HG03095 (cell line): Measurements from ENCODE around the gene RTTN.
A peak's percentile ranks its signal among the peaks of the same experiment; 100 is the strongest.

ENCODE experiments used
- ATAC-seq: cut with Tn5 transposase; IDR thresholded peaks from one replicate; pipeline ENCODE4 v1.9.1; 2021; ENCODE audit warnings: moderate library complexity; ENCODE audit not compliant: unreplicated experiment

The RTTN gene

DNA sequence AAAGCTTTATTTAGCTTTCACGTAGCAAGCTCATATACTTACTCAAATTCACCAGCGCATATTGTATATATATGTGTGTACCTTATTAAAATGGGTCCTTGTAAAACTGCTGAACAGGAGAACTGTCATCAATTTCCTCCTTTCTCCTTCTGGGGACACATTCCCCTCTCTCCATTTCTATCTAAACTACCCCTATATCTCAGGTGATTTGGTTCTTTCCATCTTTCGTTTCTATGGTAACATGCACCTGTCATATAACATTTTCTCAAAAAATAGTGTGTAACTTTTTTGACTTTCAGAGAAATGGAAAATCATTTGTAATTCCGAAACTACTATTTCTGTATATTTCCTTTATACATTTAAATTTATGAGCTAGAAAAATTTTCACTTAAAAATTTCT is 174.3 kb downstream of the RTTN start:
- no peak for ATAC-seq

GRCh38 chr18:70030728-70031127 is 174.8 kb downstream of the RTTN start:
- no peak for ATAC-seq

GRCh38 chr18:70029163-70029562 is 176.3 kb downstream of the RTTN start:
- ATAC-seq, result no peak

DNA sequence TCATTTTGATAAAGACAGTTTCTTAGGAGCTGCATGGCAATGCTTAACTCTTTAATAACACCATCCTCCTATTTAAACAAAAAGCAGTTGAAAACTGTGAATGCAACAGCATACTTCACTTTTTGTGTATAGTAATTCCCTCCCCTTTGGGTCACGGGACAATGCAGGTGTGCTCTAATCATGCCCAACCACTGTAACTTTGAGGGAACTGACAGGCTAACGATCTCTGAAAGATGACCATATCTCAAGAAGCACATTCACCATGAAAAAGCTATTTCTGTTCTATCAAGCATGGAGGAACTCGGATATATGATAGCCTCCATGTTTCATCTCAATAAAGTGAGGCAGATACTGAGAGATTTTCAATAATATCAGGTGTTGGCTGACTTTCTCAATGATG is 176.8 kb downstream of the RTTN start:
- ATAC-seq, result peak; percentile 60

- ATAC-seq, result peak; percentile 47
Observed at GRCh38 chr18:70028084-70028483, 177.4 kb downstream of the RTTN start.

GRCh38 chr18:70025580-70025979 is 179.9 kb downstream of the RTTN start:
- no peak for ATAC-seq

GRCh38 chr18:70024829-70025228 is 180.7 kb downstream of the RTTN start:
- no peak for ATAC-seq

DNA sequence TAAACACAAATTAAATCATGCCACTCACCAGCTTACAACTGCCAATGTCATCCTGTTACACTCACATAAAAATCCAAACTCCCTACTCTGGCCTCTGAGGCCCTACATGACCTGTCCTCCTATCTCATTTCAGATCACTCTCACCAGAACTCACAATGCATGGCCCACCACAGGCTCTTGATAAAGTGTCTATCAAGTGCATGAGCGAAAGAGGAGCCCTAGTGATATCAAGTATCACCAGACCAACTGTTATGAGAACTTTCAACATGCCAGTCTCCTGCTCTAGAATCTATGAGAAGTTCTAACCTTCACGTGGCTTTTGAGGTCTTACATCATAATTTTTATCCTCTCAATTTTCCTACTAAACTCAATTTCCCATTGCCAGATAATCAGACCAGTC is 181.4 kb downstream of the RTTN start:
- ATAC-seq, result no peak

DNA sequence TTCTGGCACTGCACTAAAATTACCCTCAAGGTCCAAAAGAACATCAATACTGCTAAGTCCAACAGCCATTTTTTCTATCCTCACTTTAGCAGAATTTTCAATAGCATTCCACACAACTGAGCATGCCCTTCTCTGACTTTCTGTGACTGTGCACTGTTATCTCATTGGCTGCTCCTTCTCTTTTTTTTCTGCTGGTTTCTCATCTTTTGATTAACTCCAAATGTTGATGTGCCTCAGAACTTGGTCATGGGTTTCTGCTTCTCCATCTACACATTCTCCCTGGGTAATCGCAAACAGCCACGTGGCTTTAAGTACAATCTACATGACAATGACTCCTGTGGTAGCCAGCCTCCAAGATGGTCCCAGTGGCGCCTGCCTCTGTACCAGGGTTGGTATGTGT is 182.9 kb downstream of the RTTN start:
- no peak for ATAC-seq

GRCh38 chr18:70021498-70021897 is 184.0 kb downstream of the RTTN start:
- no peak for ATAC-seq

GRCh38 chr18:70021043-70021442 is 184.4 kb downstream of the RTTN start:
- no peak for ATAC-seq

- no peak for ATAC-seq
Observed at GRCh38 chr18:70019991-70020390, 185.5 kb downstream of the RTTN start.

- ATAC-seq, result no peak
Observed at GRCh38 chr18:70019136-70019535, 186.4 kb downstream of the RTTN start.

DNA sequence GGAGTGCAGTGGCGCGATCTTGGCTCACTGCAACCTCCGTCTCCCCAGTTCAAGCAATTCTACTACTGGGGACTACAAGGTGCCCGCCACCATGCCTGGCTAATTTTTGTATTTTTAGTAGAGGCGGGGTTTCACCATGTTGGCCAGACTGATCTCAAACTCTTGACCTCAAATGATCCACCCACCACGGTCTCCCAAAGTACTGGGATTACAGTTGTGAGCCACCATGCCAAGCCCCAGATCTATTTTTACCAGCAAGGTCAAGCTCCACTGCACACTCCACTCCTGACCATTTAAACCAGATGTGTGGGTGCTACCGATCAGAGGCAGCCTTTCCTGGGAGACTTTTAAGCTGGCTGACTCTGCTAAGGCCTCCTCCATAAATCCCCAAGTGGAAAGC is 190.4 kb downstream of the RTTN start:
- no peak for ATAC-seq

DNA sequence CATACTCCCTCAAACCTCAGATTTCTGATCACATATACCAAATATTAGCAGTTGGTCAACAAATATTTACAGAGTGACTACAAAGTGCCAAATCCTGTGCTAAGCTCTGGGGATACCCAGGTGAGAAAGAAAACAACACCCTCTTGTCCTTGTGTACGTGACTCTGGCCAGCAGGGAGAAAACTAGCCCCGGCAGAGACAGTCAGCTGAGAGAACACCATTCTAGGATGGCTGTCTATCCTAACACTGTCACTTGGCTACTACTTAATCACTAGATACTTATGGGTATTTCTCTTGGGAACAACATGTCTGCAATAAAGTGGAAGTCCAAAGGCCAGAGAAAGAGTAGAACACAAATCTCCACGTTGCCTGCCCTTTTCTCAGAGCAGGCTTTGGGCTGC is 199.9 kb downstream of the RTTN start:
- ATAC-seq, result no peak

- no peak for ATAC-seq
Observed at GRCh38 chr18:70004696-70005095, 200.8 kb downstream of the RTTN start.

DNA sequence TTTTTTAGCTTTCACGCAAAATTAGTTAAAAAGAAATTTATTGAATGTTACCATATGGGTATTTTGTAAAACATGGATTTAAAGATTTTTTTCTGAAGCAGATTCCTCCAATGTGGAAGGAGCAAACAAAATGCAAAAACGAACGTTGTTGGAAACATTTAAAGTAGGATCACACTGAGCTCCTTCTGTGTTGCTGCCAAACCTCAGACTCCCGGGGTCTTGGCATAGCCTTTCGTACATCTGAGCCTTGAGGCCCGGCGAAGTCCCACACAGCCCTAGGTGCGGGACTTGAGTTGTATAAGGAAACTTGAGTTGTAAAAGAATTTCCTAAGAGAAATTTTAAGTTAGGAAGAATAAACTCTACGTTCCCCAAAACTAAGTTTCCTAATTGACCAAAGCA is 205.8 kb downstream of the RTTN start:
- ATAC-seq, result no peak

GRCh38 chr18:69998523-69998987 is 206.9 kb downstream of the RTTN start:
- ATAC-seq, result no peak

DNA sequence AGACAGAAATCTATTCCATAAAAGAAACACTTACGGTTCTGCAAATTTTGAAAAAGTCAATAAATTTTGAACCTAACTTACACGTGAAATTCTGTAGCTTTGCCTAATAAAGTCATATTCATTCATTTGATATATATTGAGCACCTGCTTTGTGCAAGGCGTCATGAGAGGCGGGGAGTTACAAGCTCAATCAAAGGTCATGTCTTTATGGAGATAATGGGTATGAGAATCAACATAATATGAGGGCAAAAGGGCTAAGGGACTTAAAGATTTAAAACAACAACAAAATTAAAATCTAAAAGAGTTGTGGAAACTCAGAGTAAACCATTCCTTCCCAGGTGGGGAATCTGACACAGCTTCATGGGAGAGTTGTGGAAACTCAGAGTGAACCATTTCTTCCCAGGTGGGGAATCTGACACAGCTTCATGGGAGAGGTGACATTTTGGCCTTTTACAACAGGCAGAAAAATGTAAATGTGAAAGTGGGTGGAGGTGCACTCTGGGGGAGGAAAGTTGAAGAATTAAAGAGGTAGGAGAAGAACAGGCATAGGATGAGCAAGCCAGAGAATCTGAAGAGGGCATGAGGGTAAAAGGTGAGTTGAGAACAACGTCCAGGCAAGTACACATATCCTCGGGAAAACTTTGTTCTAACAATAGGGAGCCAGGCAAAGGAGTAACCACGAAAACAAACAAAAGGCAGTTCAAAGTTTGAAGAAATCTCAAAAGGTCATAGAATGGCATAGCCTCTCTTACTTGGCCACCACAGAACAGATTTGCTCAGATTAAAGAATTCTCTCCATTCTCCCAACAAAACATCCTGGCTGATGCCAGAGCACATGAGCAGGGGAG is 208.3 kb downstream of the RTTN start:
- ATAC-seq, result no peak

GRCh38 chr18:69996417-69996816 is 209.1 kb downstream of the RTTN start:
- ATAC-seq, result no peak

DNA sequence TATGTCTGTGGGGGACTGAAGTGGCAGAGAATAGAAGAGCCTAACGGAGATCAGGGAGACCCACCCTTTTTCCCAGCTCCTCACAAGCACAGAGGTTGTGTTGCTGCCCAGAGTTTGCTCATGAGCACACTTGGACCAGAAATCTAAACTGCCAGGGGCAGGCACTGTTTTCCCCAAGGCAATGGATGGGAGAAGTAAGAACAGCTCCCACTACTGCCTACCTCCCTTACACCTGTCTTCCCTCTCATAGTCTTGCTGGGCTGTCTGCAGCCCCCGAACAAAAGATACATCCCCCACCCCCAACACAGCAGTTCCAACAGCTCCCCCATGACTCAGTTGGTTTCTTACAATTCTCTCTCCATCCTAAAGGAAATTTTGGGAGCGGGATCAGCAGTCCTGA is 209.7 kb downstream of the RTTN start:
- no peak for ATAC-seq

DNA sequence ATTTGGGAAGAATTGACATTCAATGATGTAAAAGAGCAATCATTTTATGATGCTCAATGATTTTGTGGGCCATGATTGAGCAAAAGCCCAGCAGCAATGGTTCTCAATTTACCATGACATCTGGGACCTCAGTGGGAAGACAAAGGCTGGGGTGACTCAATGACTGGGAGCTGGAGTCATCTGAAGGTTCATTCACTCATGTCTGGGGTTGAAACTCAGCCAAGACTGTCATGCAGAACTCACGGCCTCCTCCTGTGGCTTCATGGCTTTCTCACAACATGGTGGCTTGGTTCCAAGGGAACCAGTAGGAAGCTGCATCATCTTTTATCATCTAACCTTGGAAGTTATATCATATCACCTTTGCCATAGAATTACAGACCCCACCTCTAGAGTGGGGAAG is 212.7 kb downstream of the RTTN start:
- ATAC-seq, result no peak

DNA sequence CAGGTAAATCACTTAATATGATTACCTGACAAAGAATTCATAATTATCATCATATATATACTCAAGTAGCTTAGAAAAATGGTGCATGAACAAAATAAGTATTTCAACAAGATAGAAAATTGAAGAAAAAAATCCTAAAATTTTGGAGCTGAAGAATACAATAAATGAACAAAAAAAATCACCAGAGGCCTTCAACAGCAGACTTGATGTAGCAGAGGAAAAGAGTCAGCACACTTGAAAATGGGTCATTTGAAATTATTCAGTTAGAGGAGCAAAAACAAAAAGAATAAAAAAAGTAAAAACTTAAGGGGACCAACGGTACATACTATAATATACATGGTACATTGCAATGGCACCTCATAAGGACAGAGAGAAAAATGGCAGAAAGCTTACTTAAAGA is 217.6 kb downstream of the RTTN start:
- ATAC-seq, result no peak
